HG03066 (cell line): ENCODE measurements around the gene AP3D1.

Experiments used
- ATAC-seq: cut with Tn5 transposase; IDR thresholded peaks from one replicate; pipeline ENCODE4 v1.9.1; 2021; ENCODE audit warnings: low read depth; ENCODE audit not compliant: unreplicated experiment

Gene AP3D1

DNA sequence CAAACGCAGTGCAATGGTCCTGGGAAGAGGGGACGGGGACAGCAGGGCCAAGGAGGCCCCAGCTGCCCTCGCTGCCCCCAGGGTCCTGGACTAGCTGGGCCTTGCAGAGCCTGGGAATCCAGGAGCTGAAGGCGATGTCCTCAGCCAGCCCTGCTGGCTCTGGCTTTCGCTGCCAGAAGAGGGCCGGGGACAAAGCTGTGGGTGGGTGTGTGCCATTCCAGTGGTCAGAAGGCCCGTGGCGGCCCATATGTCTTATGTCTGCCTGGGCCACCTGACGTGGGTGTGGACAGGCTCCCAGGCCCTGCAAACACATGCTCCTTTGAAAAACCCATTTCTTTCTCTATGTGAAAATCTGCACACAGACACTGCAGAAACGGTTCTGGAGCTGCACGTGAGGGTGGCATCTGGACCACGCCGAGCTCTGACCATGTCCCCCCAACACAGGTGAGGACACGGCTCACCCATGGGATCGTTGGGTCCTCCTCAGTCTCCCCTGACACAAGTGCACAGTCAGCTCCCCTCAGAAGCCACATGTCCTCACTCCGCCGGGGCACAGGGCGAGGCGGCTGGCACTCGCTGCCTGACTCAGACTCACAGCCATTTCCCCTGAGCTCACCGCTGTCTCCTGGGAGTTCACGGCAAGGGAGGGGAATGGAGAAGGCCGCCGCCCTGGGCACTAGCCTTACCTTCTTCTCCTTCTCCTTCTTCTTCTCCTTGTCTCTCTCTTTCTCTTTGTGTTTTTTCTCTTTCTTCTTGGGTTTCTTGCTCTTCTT is 37.7 kb downstream of the AP3D1 start:
- ATAC-seq: no peak

DNA sequence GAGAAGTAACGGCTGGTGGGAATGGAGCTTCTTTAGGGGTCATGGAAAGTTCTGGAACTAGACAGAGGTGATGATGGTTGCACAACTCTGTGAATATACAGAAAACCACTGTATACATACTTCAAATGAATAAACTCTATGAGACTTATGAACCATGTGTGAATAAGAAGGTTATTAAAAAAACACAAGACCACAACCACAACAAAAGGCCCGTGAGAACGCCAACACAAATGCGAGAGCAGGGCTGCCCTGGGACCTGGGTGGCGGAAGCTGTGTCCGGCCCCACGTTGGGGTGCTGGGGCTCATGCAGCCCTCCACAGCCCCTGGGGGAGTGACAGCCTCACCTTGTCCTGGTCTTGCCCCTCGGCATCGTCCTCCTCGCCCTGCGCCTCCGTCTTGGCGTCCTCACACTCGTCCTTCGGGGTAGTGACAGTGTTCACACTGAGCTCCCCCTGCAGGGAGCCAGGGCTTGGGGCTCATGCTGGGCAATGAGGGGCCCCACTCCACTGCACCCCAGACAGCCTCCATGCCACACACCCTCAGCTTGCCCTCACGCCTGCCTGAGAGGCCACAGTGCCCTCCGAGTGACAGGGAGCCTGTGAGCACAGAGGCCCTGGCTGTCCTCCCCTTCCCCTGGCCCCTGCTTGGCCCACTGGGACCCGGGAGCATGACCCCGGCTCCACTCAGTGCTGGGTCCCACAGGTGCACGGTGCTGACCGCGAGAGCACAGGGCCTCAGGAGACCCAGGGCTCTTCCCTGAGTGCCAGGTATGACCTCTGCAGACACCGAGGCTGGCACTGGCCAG is 38.6 kb downstream of the AP3D1 start:
- ATAC-seq: no peak

DNA sequence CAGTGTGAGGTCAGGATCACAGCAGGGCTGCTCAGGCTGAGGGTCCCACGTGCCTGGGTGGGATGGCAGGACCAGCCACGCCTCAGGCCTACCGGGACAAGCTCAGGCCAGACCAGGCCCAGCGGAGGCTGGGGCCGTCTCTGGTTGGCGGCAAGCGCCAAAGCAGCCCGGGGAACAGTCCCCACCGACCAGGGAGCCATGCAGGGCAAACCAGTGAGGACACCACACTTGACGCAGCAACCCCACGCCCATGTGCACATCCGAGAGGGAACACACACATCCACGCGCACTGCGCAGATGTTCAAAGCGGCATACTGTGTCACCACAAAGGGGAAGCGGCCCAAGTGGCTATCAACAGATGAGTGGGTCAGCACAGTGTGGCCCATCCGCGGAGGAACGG is 39.5 kb downstream of the AP3D1 start:
- ATAC-seq: no peak

DNA sequence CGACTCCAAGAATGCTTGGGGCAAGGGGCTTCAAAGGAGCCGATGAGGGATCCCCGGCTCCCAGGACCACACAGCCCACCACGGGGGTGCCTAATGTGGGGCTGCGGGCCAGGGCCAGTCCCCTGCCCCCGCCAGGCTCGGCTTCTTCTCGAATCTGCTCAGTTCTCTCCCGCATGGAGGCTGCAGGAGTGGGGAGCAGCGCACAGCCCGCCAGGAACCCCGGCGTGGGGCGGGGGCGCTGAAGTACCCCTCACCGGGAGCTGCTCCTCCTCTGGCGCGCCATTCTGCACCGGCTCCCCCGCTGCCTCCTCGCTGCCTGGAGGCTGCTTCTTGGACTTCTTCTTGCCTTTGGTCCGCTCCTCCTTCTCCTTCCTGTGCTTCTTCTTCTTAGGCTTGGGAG is 39.9 kb downstream of the AP3D1 start:
- no peak for ATAC-seq

DNA sequence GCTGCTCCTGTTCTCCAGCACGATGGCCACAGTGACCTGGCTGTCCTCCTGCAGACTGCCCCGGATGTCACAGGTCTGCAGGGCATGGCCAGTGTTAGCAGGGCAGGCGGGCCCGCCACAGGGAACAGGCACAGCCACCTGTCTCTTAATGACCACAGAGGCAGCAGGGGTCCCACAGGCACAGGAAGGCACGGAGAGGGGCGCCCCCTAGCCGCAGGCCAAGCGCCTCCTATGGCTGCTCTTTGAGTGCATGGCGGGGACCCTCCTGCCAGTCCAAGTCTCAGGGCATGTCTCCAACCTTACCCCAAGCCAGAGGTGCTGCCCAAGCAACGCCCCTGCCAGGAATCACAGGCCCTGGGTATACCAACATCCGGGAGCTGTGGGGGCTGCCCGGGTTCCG is 40.5 kb downstream of the AP3D1 start:
- ATAC-seq: no peak

DNA sequence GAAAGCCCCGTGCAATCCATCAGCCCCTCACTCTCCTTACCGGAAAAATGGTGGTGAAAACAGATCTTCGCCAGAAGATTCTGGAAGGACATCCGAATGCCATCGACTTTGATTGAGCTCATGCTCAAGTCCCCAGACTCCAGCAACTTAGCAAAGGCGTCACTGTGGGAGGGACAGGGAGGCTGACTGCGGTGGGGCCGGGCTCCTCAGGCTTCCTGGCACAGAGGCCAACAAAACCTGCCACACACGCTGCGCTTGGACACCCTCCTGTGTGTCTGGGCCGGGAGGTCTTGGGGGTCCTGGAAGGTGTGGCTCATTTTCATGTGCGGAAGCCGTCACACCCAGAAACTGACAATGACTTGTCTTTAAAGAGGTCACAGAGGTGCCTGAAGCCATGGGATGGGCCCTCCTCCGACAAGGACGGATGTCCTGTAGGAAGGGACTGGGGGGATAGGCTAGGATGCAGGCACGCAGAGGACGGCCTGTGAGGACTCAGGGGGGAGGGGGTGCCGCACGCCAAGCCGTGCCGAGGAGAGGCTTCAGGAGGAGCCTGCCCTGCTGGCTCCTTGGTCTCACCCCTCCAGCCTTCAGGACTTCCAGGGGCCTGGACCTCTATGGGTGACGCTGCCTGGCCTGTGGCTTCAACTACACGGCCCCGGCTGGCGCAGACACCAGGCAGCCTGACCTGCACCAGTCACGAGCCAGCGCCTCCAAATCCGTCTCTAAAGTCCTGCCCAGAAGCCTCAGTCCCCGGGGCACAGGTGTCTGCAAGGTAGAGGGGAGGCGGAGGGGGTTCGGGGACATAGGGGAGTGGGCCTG is 42.1 kb downstream of the AP3D1 start:
- no peak for ATAC-seq

DNA sequence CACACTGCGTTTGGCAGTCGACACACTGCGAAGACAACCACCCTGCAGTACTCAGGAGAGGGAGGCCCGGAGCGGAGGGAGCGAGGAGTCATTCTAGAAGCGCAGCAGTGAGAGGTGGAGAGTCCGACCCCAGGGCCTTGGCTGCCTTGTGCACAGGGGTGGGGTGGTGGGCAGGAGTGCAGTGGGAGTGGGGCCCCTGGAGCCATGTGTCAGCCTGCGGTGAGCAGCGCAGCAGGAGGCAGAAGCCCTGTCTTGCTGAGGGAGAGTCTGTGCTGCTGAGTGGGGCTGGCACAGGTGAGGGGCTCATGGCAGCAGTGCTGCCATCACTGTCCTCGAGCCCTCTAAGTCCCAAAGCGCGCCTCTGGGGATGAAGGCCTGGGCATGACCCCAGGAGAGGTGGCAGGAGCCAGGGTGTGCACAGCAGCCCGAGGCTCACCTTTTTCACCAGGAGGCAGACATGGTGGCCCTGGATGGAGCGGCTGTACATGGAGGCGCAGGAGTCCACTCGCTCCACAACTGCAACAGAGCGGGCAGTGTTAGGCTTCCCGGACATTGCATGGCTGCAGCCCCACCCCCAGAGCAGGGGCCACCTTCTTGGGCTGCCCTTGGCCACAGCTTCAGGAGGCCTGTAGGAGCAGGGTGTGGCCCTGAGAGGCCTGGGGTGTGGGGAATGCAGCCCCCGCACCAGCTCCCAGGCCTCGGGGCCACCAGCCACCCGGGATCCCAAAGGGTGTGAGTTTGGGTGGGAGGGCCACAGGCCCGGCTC is 42.9 kb downstream of the AP3D1 start:
- ATAC-seq: no peak

DNA sequence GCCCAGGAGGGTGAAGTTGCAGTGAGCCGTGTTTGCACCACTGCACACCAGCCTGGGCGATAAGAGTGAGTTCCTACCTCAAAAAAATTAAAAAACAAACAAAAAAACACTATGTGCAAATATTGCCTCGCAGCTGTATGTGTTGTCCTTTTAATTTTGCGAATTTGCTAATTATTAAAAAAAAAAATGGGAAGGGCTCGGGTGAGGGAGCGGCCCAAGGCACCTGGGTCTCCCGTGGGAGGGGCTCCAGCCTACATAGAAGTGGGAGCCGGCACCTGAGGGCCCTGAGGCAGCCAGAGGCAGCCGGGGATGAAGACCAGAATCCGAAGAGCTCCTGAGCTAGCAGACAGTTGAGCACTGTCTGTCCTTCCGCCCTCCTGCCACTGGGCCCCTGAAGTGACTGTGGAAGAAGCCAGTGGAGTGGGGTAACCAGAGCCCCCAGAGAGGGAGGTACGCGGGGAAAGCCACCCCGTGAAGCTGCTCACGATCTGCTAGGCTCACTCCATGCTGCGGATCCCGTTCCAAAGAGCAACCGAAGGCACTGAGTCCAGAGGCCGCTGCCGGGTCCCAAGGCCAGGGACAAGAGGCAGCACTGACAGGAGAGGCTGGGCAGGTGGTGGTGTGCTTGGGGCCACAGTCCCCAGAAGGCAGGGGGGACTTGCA is 48.2 kb downstream of the AP3D1 start:
- ATAC-seq: no peak

DNA sequence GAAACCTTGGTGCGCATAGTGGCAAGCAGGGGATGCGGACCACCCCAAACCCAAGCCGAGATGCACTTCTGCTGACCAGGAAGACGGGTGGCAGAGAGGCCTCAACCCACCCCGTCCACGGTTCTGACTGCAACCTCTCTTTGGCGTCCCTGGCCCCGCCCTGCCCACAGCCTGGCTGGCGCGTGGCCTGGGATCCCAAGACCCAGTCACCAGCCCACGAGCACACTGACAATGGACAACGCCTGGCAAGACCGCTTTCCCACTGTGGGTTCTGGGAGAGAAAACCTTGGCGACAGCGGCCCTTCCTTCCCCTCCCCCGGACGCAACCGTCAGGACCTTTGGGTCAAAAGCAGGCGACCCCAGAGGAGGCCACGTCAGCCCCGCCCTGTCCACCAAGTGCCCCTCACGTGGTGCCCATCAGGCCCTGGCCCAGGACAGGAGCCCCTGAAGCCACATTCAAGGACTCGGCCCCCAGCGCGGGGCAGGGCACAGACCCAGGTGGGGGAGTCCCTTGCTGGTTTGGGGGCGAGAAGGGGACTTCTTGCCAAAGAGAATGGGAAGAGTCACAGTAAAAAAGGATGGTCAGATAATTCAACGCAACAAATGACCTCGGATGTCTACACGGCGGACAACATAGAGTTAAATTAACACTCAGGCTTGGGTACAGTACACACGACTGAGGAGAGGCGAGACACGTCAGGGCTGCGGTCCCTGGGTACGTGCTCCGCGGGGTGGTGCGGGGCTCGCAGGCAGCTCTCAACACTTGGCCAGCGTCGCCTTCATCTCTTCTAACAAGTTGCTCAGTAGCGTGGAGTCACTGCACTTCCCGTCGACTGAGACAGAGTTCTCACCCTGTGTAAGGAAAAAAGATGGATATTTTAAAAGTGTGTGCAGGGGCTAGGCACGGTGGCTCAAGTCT is 49.7 kb downstream of the AP3D1 start:
- no peak for ATAC-seq

DNA sequence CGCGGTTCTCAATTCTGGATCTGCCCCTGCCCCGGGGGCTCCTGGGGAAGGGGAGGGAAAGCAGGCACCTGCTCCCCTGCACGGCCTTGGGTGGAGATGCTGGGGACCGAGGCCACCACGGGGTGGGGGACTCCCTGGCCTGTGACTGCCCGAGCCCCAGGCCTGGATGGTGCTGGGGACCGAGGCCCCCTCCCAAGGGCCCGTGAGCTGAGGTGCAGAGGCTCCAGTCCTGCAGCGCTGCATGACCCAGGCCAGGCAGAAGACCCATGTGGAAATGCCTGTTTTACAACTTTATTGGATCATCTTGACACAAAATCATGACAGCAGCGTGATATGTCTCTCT is 50.7 kb downstream of the AP3D1 start:
- ATAC-seq: no peak

DNA sequence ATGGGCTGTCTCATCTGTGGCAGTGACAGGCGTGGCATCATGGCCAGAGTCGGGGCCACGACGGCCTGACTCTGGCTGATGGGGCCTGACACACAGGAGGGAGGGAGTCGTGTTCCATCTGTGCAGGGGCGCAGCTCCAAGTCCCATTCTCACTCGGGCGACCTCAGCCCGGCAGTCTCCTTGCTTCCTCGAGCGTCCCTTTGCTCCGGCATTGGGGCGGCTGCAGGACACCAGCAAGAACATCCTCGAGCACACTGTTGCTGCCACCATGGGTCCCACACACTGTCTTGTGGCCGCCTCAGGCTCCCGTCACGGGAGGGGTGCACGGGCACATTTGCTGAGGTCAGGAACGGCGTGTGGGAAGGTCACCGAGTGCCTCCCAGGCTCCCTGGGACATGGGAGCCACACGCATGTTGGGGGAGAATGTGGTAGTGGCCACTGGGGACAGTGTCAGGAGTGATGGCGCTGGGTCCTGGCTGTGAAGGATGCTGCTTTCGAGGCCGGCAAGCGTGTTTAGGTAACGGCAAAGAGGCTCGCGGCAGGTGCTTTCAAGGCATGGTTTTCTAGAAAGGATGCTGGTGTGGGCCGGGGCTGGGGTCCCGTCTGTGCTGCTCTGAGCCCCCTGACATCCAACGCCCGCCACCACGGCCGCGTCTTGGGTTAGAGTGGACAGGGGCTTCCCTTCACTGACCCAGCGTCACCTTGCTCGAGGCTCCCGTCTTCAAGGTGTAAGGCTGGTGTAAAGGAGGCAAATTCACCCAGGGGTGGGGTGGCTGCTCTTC is 51.2 kb downstream of the AP3D1 start:
- no peak for ATAC-seq

DNA sequence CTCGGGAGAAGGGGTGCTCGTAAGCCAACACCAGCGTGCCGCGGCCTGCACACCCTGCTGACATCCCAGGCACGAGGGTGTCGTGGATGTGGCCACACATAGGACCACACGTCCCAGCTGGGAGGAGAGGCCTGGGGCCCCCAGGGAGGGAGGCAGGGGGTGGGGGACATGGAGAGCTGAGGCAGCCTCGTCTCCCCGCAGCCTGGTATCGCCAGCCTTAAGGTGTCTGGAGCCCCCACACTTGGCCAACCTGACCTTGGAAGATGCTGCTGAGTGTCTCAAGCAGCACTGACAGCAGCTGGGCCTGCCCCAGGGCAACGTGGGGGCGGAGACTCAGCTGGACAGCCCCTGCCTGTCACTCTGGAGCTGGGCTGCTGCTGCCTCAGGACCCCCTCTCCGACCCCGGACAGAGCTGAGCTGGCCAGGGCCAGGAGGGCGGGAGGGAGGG is 52.3 kb downstream of the AP3D1 start:
- ATAC-seq: no peak

DNA sequence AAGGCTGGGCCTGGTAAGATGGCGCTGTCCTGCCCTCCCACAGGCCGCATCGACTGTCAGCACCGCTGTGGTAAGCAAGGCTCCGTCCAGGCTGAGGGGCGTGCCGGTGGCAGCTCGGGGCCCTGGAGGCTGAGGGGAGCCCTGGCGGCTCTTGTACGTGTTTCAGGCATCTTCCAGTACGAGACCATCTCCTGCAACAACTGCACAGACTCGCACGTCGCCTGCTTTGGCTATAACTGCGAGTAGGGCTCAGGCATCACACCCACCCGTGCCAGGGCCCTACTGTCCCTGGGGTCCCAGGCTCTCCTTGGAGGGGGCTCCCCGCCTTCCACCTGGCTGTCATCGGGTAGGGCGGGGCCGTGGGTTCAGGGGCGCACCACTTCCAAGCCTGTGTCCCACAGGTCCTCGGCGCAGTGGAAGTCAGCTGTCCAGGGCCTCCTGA is 53.5 kb downstream of the AP3D1 start:
- ATAC-seq: no peak

DNA sequence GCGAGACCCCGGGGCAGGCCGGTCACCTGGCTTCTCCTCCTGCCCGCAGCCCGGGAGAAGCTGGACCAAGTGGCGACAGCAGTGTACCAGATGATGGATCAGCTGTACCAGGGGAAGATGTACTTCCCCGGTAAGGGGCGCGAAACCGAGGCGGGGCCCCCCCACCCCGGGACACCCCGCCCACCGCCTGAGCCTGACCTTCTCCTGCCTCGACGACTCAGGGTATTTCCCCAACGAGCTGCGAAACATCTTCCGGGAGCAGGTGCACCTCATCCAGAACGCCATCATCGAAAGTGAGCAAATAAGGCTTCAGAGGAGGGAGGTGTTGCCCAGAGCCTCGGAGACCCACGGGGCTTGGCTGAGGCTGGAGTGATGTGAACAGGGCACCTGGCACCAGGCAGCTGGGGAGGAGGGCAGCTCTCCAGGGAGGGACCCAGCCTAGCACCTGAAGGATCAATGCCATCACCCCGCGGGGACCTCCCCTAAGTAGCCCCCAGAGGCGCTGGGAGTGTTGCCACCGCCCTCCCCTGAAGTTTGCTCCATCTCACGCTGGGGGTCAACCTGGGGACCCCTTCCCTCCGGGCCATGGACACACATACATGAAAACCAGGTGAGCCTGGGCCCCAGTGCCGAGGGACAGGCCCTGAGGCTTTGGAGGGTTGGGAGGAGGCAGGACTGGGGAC is 54.0 kb downstream of the AP3D1 start:
- no peak for ATAC-seq

DNA sequence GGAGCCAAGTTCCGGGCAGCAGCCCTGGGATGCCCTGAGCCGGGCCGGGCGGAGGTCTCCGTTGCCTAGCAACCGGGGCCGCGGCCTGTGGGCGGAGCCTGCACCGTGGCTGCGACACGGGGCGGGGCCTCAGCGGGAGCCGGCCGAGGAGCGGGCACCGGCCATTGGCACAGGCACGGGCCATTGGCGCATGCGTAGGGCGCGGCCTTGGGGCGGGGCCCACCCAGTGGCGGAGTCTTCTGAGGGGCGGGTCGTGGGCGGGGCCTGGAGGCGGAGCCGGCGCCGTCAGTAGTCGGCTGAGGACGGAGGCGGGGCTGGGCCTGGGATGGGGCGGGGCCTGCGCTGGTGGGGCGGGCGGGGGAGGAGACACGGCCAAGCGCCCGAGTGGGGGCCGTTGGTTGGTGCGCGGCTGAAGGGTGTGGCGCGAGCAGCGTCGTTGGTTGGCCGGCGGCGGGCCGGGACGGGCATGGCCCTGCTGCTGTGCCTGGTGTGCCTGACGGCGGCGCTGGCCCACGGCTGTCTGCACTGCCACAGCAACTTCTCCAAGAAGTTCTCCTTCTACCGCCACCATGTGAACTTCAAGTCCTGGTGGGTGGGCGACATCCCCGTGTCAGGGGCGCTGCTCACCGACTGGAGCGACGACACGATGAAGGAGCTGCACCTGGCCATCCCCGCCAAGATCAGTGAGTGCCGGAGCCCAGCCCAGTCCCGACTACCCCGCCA is 54.7 kb downstream of the AP3D1 start, which contains the start of gene IZUMO4:
Gene IZUMO4, plus strand, starts transcription at position 436 of the 723 bp plus-strand sequence. Its CDS starts 31 bp downstream, at position 467.
- ATAC-seq: peak; percentile 52

DNA sequence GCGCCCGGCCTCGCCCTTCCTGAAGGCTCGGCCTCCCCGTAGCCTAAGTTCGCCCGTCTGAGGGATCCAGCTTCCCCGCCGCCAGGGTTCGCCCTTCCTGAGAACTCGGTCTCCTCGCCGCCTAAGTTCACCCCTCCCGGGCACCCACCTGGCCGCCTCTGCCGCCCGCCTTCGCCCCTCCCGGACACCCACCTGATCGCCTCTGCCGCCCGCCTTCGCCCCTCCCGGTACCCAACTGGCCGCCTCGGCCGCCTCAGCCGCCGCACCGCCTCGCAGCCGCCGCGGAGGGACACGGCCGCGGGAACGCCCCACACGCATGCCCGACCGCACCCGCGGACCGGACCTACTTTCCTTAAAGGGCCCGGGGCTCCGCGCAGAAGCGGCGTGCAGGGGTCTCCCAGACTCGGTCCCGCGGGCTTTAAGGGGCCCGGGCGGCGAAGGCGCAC is 55.3 kb downstream of the AP3D1 start, which contains the start of gene MOB3A:
Gene MOB3A, minus strand, starts transcription at position 293 of the 446 bp plus-strand sequence. CDS start 17,766 bp downstream, outside the sequence.
- peak; percentile 26 for ATAC-seq
